ENCODE results near the gene KANSL3.

KANSL3 gene

DNA sequence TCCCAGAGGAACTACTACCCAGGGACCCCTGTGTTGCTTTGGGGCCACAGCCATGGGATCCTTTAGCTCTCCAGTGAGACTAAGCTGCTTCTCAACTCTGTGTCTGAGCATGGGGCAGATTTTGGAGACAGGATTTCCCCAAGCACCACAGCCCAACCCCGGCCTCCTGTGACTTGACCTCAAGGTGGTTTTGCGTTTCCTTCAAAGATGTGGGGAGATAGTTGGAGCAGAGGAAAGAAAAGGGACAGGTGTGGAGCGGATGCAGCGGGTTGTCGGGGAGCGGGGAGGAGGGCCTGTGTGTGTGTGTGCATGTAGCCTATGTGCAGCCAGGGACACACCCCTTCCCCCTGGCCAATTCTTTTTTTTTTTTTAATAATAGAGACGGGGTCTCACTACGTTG is 91.3 kb downstream of the KANSL3 start:
- H3K4me3 Mint-ChIP-seq: no peak overlapping the region
- H3K36me3 Mint-ChIP-seq: peaks cover 44 to 55% of the 10 kb centered on the region in 2 donors
- no peak for ATAC-seq (replicated peaks)
- H3K4me1 Mint-ChIP-seq: peaks cover 16 to 37% of the 10 kb centered on the region in 2 donors
- no peaks in the 10 kb centered on the region for H3K27me3 Mint-ChIP-seq
- H3K27ac Mint-ChIP-seq: peak overlapping the region; percentile 33
- H3K9me3 Mint-ChIP-seq: no peaks in the 10 kb centered on the region
- DNase-seq: no peak

DNA sequence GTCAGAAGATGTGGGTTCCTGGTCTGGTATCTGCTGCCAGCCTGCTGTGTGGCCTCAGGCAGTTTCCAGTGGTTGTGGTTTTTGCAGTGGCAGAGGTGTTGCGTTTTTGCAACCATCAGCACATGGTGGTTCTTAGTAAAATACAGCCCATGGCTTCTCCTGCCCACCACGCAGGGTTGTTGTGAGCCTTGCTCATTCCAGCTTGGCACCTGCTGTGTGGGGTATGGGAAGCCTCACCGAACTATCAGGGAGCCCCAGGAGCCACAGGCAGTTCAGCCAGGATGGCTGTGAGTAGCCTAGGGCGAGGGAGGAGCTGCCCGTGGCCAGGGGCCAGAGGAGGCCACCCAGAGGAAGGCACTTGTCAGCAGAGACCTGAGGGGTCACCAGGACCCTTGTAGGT is 91.8 kb downstream of the KANSL3 start:
- ATAC-seq (replicated peaks): no peak
- Mint-ChIP-seq H3K4me3 (no peak overlapping the region), H3K9me3 (no peaks in the 10 kb centered on the region), H3K4me1 (peaks cover 16 to 38% of the 10 kb centered on the region in 2 donors), H3K27me3 (no peaks in the 10 kb centered on the region), H3K27ac (peak overlapping the region; percentile 34), H3K36me3 (peaks cover 44 to 59% of the 10 kb centered on the region in 2 donors)
- no peak for DNase-seq

All from stimulated activated naive B cell treated with anti-CD40 and anti-IgM and Interleukin-4, amounts not matched to agents 10 μg/mL and 1 μg/mL and 100 μg/mL, for 72 hours (primary cell).